Cardiac fibroblast (primary cell): ENCODE results near the gene PCDHB14.
"Not testable (repeated sequence)": the region's sequence is repeated elsewhere in the genome, so short reads cannot be mapped to it uniquely, and the experiment has no call there.

Experiments
- DNase-seq, 2 donors: peaks; one replicate each; pipeline versions ENCODE4 v3.0.0 to v3.0.0-alpha.2; 2010; ENCODE audit warnings: low read depth in 2 of 2
- H3K4me3 ChIP-seq, 2 donors: replicated peaks in 1 of 2; 1 replicate in 1 of 2; 2 replicates in 1 of 2; pipeline ENCODE4 v1.5.1; 2011; ENCODE audit warnings: low read depth in 2 of 2, low read length in 2 of 2, mild to moderate bottlenecking in 2 of 2, moderate library complexity in 1 of 2
- CTCF ChIP-seq: IDR thresholded peaks from one replicate; pipeline ENCODE4 v1.5.1; 2011; ENCODE audit warnings: low read depth, mild to moderate bottlenecking, low read length, inconsistent platforms

Gene PCDHB14

GRCh38 chr5:141223112-141223783 is at the start of gene PCDHB14:
TSS of gene PCDHB14 (plus strand) at chr5:141223343. CDS start at chr5:141223506, 163 bp downstream.
- peak; percentile 6 for TF ChIP-seq CTCF
- DNase-seq, result peak; percentile 39 to 41
- peak within 1 kb of the TSS; percentile 1 to 8 for H3K4me3 ChIP-seq

GRCh38 chr5:141174291-141175104 is 48.6 kb upstream of the PCDHB14 start:
- H3K4me3 ChIP-seq, DNase-seq: not testable (repeated sequence)

- no peak for DNase-seq
- H3K4me3 ChIP-seq, result no peak overlapping the region
- no peak for TF ChIP-seq CTCF
Observed at GRCh38 chr5:141175933-141176332, 47.2 kb upstream of the PCDHB14 start.

- H3K4me3 ChIP-seq, DNase-seq: not testable (repeated sequence)
Observed at GRCh38 chr5:141177577-141178191, 45.5 kb upstream of the PCDHB14 start, which contains the start of gene PCDHB8. TSS of gene PCDHB8 (plus strand) at chr5:141177790. CDS start at chr5:141178035, 245 bp downstream.

GRCh38 chr5:141179371-141179770 is 43.8 kb upstream of the PCDHB14 start:
- H3K4me3 ChIP-seq, DNase-seq: not testable (repeated sequence)

- DNase-seq, H3K4me3 ChIP-seq: not testable (repeated sequence)
Observed at GRCh38 chr5:141179876-141180275, 43.3 kb upstream of the PCDHB14 start.

- TF ChIP-seq CTCF, result no peak
- DNase-seq, result no peak
- H3K4me3 ChIP-seq, result no peak overlapping the region
Observed at GRCh38 chr5:141180313-141180712, 42.8 kb upstream of the PCDHB14 start.

GRCh38 chr5:141182248-141182647 is 40.9 kb upstream of the PCDHB14 start, which contains the start of gene PCDHB16:
TSS of gene PCDHB16 (plus strand) at chr5:141182387. CDS start at chr5:141182560, 173 bp downstream.
- H3K4me3 ChIP-seq, result peak within 1 kb of the TSS in 1 of 2 donors; percentile 19
- peak; percentile 5 to 12 for DNase-seq
- TF ChIP-seq CTCF, result peak; percentile 20

GRCh38 chr5:141184117-141184855 is 38.9 kb upstream of the PCDHB14 start:
- H3K4me3 ChIP-seq, DNase-seq: not testable (repeated sequence)
